NCI-H187 (cell line): Measurements from ENCODE around the gene MRPL54.
"Not testable (repeated sequence)": the region's sequence is repeated elsewhere in the genome, so short reads cannot be mapped to it uniquely, and the experiment has no call there.

ENCODE experiments used
- DNase-seq, 2 experiments: peaks; one replicate each; lab custom pipeline; 2025; lab: John Stamatoyannopoulos, UW

MRPL54 gene

DNA sequence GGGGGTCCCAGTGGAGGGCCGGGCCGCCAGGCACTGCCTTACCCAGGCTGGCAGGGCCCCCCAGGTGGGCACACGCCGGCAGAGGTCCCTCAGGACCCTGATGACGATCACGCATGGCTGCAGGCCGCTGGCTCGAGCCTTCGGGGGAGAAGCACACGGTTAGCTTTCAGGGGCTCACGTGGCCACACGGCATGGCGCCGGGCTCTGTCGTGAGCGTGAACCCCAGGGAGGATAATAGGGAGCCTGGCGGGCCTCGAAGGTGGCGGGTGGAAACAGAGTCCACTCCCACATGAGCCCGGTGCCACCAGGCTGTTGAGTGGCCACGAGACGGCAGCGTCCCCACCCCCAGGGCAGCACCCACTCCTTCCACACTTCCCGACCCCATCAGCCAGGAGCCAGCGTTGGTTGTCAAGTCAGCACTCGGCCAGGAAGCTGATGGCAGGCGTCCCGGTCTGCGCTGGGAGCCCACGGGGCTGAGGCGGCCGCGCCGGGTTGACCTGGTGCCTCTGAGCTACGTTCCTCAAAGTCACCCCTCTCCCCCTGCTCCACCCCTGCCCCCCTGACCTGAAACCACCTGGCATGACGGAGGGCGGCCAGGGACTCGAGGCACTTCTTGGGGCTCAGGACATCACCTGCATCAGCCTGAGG, 48.4 kb downstream of the MRPL54 start:
- DNase-seq = no peak

DNA sequence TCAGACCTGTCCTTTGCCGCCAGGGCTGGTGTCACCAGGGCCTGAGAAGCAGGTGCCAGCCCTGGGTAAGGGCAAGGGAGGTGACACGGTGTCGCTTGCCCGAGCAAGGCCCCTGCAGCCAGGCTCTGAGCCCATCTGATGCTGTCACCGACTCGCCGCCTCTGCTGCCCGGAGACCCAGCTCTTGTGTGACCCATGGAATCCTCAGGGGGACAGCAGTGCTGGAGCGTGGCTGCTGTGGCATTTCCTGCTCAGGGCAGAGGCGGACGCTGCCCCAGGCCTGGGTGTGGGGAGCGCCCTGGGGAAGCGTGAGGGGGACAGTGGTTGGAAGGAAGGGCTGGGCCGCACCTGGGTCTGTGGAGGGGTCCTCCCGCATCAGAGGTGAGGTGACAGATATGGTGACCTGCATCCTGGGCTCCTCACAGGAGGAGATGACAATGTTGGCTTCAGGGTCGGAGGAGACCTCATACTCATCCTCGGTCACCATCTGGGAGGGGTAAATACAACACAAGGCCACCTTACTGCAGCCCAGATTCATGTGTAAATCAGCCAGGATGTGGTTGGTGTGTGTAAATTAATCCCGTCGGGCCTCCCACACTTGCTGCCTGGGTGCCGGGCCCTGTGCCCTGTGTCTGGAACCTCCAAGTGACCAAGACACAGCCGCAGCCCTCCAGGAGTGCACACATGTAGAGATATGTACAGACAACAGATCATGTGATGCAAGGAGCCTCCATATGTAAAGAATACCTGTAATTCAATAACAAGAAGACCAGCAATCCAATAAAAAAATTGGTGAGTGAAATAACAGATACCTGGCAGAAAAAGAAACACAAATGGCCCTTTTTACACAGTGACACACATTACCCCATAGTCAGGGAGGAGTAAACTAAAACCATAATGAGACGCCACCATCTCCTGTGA, 51.3 kb downstream of the MRPL54 start:
- DNase-seq = no peak

DNA sequence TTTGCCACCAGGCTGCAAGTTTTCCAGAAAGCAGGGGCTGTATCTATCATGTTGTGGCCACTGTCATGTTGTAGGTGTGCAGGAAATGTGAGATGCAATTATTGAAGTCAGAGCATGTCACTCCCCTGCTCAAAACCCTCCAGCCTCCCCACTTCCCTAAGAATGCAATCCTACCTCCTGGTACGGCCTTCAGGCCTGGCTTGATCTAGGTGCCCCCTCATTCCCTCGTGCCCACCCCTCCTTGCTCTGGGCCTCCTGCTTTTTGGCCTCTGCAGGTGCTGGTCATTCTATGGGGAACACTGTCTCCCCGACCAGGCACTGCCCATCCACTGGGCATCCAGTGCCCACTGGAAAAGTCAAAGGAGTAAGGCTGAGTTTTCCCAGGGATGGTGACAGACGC, 52.2 kb downstream of the MRPL54 start:
- DNase-seq = no peak

DNA sequence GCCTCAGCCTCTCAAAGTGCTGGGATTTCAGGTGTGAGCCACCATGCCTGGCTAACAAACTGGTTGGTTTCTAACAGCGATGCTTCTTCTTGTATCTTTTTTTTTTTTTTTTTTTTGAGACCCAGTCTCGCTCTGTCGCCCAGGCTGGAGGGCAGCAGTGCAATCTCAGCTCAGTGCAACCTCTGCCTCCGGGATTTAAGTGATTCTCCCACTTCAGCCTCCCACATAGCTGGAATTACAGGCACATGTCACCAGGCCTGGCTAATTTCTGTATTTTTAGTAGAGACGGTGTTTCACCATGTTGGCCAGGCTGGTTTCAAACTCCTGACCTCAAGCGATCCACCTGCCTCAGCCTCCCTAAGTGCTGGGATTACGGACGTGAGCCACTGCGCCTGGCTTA, 53.7 kb downstream of the MRPL54 start:
- DNase-seq = not testable (repeated sequence)

DNA sequence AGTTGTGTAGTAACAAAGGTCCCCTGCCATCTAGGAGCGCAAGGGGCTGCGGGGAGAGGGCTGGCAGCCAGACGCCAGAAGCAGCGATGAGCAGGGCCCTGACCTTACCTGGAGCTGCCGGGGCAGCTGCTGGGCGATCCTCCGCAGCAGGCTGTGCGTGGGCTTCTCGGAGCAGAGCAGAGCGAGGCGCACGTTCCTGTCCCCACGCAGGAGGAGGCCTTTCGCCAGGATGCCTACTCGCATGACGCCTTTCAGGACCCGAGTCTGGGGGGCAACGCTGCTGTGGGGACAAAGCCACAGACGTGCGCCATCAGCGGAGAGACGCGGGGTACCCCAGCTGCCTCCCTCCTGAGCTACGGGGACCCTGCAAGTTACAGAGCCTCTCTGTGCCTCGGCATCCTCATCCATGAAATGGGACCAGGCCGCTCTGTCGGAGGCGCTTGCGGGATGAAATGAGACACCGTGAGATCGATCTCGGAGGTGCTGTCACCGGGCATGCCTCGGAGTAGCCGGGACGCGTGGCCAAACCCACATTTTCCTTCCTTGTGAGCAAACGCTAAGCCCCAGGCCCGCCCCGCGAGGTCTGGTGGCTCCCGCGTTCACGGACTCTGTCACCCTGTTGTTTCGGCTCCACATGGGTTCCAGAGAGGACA, 54.2 kb downstream of the MRPL54 start:
- no peak for DNase-seq
